ENCODE results near the gene DDX59. TPM values are rescaled to one million over a fixed set of nuclear protein-coding genes. Genes with fewer than 3 reads are reported as not detected.
A peak's percentile ranks its signal among the peaks of the same experiment; 100 is the strongest.

DDX59 gene
- total and polyA plus RNA-seq, 10 of the 15 experiments (the other 5 are each of a cell fraction or from before 2014, with no cell fraction given), result 17.3 to 42.1 (median 23.6) TPM

DNA sequence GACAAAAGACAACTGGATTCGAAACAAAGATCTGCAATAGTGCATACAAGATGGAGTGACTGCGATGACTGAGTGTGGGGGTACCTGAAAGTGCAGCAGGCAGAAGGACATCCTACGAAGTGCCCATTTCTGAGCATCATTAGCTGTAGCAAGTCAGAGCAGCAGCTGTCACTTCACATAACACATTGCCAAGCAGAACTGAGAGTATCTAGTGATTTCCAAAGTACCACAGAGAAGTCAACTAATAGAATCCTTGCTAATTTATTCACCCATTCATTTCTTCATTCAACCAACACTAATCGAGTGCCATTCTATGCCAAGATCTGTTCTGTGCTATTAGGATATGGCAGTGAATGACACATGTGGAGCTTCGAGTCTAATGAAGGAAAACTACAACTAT, 37.4 kb upstream of the DDX59 start:
- Histone ChIP-seq H3K4me3 (no peak overlapping the region), H3K27me3 (replicated peaks in 1 of 2; ENCODE audit: control insufficient read depth in 2 of 2, insufficient read depth in 2 of 2, low read length in 1 of 2) (no peaks in the 10 kb centered on the region), H3K79me2 (ENCODE audit: control insufficient read depth, insufficient read depth, low read length) (no peaks in the 10 kb centered on the region), H3K36me3 (ENCODE audit: control insufficient read depth in 2 of 2, insufficient read depth in 2 of 2, low read length in 1 of 2) (no peaks in the 10 kb centered on the region), H2AFZ (ENCODE audit: control insufficient read depth, low read depth, low read length) (no peak overlapping the region), H3K9me3 (replicated peaks; ENCODE audit: control insufficient read depth, insufficient read depth, low read length) (no peaks in the 10 kb centered on the region), H4K20me1 (ENCODE audit: control insufficient read depth, insufficient read depth) (no peaks in the 10 kb centered on the region), H3K4me2 (ENCODE audit: control insufficient read depth, insufficient read depth) (no peak overlapping the region), H3K9ac (ENCODE audit: control insufficient read depth, insufficient read depth, low read length) (no peak overlapping the region), H3K27ac (ENCODE audit: control insufficient read depth, insufficient read depth) (no peak overlapping the region), H3K4me1 (ENCODE audit: control insufficient read depth, insufficient read depth, low read length) (no peaks in the 10 kb centered on the region)
- intact Hi-C loops (cut with micrococcal nuclease; ENCODE audit: unreplicated experiment) (no loop called here), in situ Hi-C loops (cut with MboI) (no loop called here)
- POLR2A ChIA-PET, result no interaction called here
- no TSS peak for BruUV-seq (replicated peaks)
- 49% methylated on average over 5 of the region's 5 CpGs for WGBS (ENCODE audit: insufficient coverage, insufficient replicate concordance, low lambda C conversion rate, missing lambda C conversion rate)
- peak; percentile 68 for ATAC-seq
- FAIRE-seq, result no peak
- SMC1A ChIA-PET (ENCODE audit: uncharacterized antibody, unreplicated experiment), result interaction anchor here (0.8 to 1.7 kb wide), 2 partner anchors 24 to 31 kb away, joined by 4 to 5 read pairs; no protein-coding TSS in a partner anchor
- RAD21 ChIA-PET (ENCODE audit: unreplicated experiment), result interaction anchor here (0.8 kb wide), 1 partner anchor 37 kb away, joined by 3 read pairs; the partner anchor contains the start of gene DDX59
- CTCF ChIA-PET, result interaction anchor here (0.7 kb wide), 1 partner anchor 11 kb away, joined by 4 read pairs; no protein-coding TSS in a partner anchor
- TF ChIP-seq SMC3 (IDR thresholded peaks at IDR 0.05; ENCODE audit: borderline replicate concordance, low read length) (no peak), SPI1 (IDR thresholded peaks at IDR 0.05; ENCODE audit: borderline replicate concordance, insufficient read depth, low read depth, low read length) (peak; percentile 29; the same call in 1 of the 2 replicates), ZNF24 (IDR thresholded peaks at IDR 0.05) (peak; percentile 91), BACH1 (IDR thresholded peaks at IDR 0.05; ENCODE audit: borderline replicate concordance) (no peak)
- TF ChIP-seq, protein P1, sequence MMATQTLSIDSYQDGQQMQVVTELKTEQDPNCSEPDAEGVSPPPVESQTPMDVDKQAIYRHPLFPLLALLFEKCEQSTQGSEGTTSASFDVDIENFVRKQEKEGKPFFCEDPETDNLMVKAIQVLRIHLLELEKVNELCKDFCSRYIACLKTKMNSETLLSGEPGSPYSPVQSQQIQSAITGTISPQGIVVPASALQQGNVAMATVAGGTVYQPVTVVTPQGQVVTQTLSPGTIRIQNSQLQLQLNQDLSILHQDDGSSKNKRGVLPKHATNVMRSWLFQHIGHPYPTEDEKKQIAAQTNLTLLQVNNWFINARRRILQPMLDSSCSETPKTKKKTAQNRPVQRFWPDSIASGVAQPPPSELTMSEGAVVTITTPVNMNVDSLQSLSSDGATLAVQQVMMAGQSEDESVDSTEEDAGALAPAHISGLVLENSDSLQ (IDR thresholded peaks at IDR 0.05), result 0 out of 2 replicates have a peak, but pooled peaks have one; percentile 6
- TF ChIP-seq, protein P2, sequence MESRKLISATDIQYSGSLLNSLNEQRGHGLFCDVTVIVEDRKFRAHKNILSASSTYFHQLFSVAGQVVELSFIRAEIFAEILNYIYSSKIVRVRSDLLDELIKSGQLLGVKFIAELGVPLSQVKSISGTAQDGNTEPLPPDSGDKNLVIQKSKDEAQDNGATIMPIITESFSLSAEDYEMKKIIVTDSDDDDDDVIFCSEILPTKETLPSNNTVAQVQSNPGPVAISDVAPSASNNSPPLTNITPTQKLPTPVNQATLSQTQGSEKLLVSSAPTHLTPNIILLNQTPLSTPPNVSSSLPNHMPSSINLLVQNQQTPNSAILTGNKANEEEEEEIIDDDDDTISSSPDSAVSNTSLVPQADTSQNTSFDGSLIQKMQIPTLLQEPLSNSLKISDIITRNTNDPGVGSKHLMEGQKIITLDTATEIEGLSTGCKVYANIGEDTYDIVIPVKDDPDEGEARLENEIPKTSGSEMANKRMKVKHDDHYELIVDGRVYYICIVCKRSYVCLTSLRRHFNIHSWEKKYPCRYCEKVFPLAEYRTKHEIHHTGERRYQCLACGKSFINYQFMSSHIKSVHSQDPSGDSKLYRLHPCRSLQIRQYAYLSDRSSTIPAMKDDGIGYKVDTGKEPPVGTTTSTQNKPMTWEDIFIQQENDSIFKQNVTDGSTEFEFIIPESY (IDR thresholded peaks at IDR 0.05), result no peak
- no peak for DNase-seq (ENCODE audit: low read depth, low spot score)

Measured in GM12878 (cell line).